PC-9 (cell line): ENCODE results near the gene ZNF891.

ENCODE experiments used
- CTCF ChIP-seq: fragments of 200-600 bp; sonication (generic); conservative IDR thresholded peaks from 2 replicates; pipeline ENCODE4 v1.6.1; 2017; ENCODE audit warnings: mixed run types, antibody characterized with exemption, mild to moderate bottlenecking, moderate library complexity
- EZH2 ChIP-seq: fragments of 200-600 bp; sonication (generic); IDR thresholded peaks from 2 replicates; pipeline ENCODE4 v1.8.0; 2017; ENCODE audit warnings: antibody characterized with exemption, low read depth

GRCh38 chr12:133080026-133080367, 50.1 kb downstream of the ZNF891 start:
- no peak for TF ChIP-seq CTCF
- no peak for TF ChIP-seq EZH2
